HTR-8/SVneo (cell line): ENCODE measurements around the gene SQOR.

ENCODE experiments used
- DNase-seq: peaks from one replicate; pipeline ENCODE4 v3.0.0; 2011; ENCODE audit warnings: low spot score, mixed read lengths; ENCODE audit not compliant: insufficient read length
- FAIRE-seq: peaks from 2 replicates; lab custom pipeline; 2011; peaks lifted over from hg19 to GRCh38; lab: Jason Lieb, UNC

The SQOR gene

GRCh38 chr15:45703670-45704328 is 69.0 kb downstream of the SQOR start:
- DNase-seq (no peak), FAIRE-seq (no peak)

- FAIRE-seq: no peak
Measured at GRCh38 chr15:45704329-45705249, 69.8 kb downstream of the SQOR start.

GRCh38 chr15:45705510-45706473 is 71.0 kb downstream of the SQOR start:
- peak; percentile 75 for DNase-seq
- FAIRE-seq: peak; percentile 16

More at GRCh38 chr15:45704329-45705249, 69.8 kb downstream of the SQOR start:
- DNase-seq: no peak

- FAIRE-seq (no peak), DNase-seq (no peak)
Measured at GRCh38 chr15:45710657-45711056, 75.8 kb downstream of the SQOR start.

- peak; percentile 46 for FAIRE-seq
Measured at GRCh38 chr15:45714590-45715488, 80.0 kb downstream of the SQOR start.

GRCh38 chr15:45715528-45715927 is 80.7 kb downstream of the SQOR start:
- DNase-seq (no peak), FAIRE-seq (no peak)

More at GRCh38 chr15:45714590-45715488, 80.0 kb downstream of the SQOR start:
- no peak for DNase-seq

- FAIRE-seq: no peak
Measured at GRCh38 chr15:45719490-45719889, 84.7 kb downstream of the SQOR start.

GRCh38 chr15:45720183-45720582 is 85.4 kb downstream of the SQOR start:
- FAIRE-seq (no peak), DNase-seq (no peak)

More at GRCh38 chr15:45719490-45719889, 84.7 kb downstream of the SQOR start:
- no peak for DNase-seq

GRCh38 chr15:45728641-45729040 is 93.8 kb downstream of the SQOR start:
- FAIRE-seq (no peak), DNase-seq (no peak)

GRCh38 chr15:45729141-45729540 is 94.3 kb downstream of the SQOR start:
- no peak for DNase-seq
- FAIRE-seq: no peak

GRCh38 chr15:45731343-45731742 is 96.5 kb downstream of the SQOR start:
- no peak for FAIRE-seq

GRCh38 chr15:45732662-45733061 is 97.8 kb downstream of the SQOR start:
- FAIRE-seq (no peak), DNase-seq (no peak)

More at GRCh38 chr15:45731343-45731742, 96.5 kb downstream of the SQOR start:
- DNase-seq: no peak

- no peak for DNase-seq
- no peak for FAIRE-seq
Measured at GRCh38 chr15:45734260-45734711, 99.5 kb downstream of the SQOR start.
